IMR-90 (cell line): Measurements from ENCODE around the gene CYP27C1.
A peak's percentile ranks its signal among the peaks of the same experiment; 100 is the strongest.

Experiments
- BHLHE40 ChIP-seq: fragments of 150-350 bp; IDR thresholded peaks from 2 replicates; pipeline ENCODE4 v1.6.1; 2016; ENCODE audit warnings: mild to moderate bottlenecking, low read depth, low read length
- CEBPB ChIP-seq: IDR thresholded peaks from 2 replicates; pipeline ENCODE4 v1.6.1; 2012; ENCODE audit warnings: low read depth, low read length, improper control_type of control experiment
- CHD1 ChIP-seq: IDR thresholded peaks from 2 replicates; pipeline ENCODE4 v1.6.1; 2012; ENCODE audit warnings: low read depth, low read length, improper control_type of control experiment
- MAFK ChIP-seq: IDR thresholded peaks from 2 replicates; pipeline ENCODE4 v1.6.1; 2012; ENCODE audit warnings: low read depth, low read length, improper control_type of control experiment
- MAZ ChIP-seq: IDR thresholded peaks from 2 replicates; pipeline ENCODE4 v1.6.1; 2012; ENCODE audit warnings: low read depth, mild to moderate bottlenecking, low read length, improper control_type of control experiment, moderate library complexity, borderline replicate concordance
- MXI1 ChIP-seq: IDR thresholded peaks from 2 replicates; pipeline ENCODE4 v1.6.1; 2012; ENCODE audit warnings: low read depth, mild to moderate bottlenecking, low read length, moderate library complexity, borderline replicate concordance
- POLR2A ChIP-seq: IDR thresholded peaks from 2 replicates; pipeline ENCODE4 v1.6.1; 2012; ENCODE audit warnings: mild to moderate bottlenecking, low read depth, low read length
- RAD21 ChIP-seq: IDR thresholded peaks from 2 replicates; pipeline ENCODE4 v1.6.1; 2012; ENCODE audit warnings: low read length, improper control_type of control experiment
- RCOR1 ChIP-seq: IDR thresholded peaks from 2 replicates; pipeline ENCODE4 v1.6.1; 2012; ENCODE audit warnings: mild to moderate bottlenecking, low read length, improper control_type of control experiment; ENCODE audit not compliant: insufficient replicate concordance
- RFX5 ChIP-seq: IDR thresholded peaks from 2 replicates; pipeline ENCODE4 v1.8.0; 2012; ENCODE audit warnings: low read depth, mild to moderate bottlenecking, low read length, moderate library complexity
- SMC3 ChIP-seq: fragments of 150-350 bp; IDR thresholded peaks from 2 replicates; pipeline ENCODE4 v1.6.1; 2016; ENCODE audit warnings: low read depth, mild to moderate bottlenecking, antibody characterized with exemption, low read length, moderate library complexity
- TF ChIP-seq, protein P1 (sequence below): conservative IDR thresholded peaks from 2 replicates; pipeline ENCODE4 v1.5.1; 2012; ENCODE audit warnings: mild to moderate bottlenecking, low read depth, low read length, improper control_type of control experiment
- TF ChIP-seq, protein P2 (sequence below): fragments of 150-350 bp; IDR thresholded peaks from 2 replicates; pipeline ENCODE4 v1.6.1; 2016; ENCODE audit warnings: low read depth, mild to moderate bottlenecking, low read length, moderate library complexity, borderline replicate concordance
- TF ChIP-seq, protein P3 (sequence below): fragments of 150-350 bp; IDR thresholded peaks from 2 replicates; pipeline ENCODE4 v1.6.1; 2017; ENCODE audit warnings: mild to moderate bottlenecking, antibody characterized with exemption, low read length, low read depth

DNA sequence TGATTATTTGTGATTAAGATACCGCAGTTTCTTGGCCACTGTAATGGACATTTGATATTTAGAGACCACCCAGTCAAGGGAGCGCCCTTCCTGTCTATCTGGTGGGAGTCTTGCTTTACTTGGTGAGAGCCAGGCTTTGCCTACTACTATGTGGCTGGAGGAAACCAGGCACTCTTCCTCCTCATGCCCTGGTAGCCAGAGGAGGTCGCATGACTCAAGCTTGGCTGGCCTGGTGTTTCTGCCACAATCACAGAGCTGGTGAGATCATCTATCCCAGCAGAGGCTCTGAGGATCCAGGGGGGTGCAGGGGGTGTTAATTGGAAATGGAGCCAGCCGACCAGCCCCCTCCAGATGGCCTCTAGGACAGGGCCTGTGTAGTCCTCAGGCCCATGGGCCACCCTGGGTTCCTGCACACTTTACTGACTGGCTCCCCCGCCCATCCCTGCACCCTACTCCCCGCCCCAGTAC is 66.4 kb downstream of the CYP27C1 start:
- TF ChIP-seq CEBPB: 0 out of 2 replicates have a peak, but pooled peaks have one; percentile 5
- TF ChIP-seq, protein P1, sequence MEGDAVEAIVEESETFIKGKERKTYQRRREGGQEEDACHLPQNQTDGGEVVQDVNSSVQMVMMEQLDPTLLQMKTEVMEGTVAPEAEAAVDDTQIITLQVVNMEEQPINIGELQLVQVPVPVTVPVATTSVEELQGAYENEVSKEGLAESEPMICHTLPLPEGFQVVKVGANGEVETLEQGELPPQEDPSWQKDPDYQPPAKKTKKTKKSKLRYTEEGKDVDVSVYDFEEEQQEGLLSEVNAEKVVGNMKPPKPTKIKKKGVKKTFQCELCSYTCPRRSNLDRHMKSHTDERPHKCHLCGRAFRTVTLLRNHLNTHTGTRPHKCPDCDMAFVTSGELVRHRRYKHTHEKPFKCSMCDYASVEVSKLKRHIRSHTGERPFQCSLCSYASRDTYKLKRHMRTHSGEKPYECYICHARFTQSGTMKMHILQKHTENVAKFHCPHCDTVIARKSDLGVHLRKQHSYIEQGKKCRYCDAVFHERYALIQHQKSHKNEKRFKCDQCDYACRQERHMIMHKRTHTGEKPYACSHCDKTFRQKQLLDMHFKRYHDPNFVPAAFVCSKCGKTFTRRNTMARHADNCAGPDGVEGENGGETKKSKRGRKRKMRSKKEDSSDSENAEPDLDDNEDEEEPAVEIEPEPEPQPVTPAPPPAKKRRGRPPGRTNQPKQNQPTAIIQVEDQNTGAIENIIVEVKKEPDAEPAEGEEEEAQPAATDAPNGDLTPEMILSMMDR: no peak
- TF ChIP-seq POLR2A: no peak
- TF ChIP-seq MXI1: no peak
- no peak for TF ChIP-seq SMC3
- TF ChIP-seq, protein P2, sequence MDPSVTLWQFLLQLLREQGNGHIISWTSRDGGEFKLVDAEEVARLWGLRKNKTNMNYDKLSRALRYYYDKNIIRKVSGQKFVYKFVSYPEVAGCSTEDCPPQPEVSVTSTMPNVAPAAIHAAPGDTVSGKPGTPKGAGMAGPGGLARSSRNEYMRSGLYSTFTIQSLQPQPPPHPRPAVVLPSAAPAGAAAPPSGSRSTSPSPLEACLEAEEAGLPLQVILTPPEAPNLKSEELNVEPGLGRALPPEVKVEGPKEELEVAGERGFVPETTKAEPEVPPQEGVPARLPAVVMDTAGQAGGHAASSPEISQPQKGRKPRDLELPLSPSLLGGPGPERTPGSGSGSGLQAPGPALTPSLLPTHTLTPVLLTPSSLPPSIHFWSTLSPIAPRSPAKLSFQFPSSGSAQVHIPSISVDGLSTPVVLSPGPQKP: no peak
- no peak for TF ChIP-seq MAZ
- no peak for TF ChIP-seq RCOR1
- TF ChIP-seq, protein P3, sequence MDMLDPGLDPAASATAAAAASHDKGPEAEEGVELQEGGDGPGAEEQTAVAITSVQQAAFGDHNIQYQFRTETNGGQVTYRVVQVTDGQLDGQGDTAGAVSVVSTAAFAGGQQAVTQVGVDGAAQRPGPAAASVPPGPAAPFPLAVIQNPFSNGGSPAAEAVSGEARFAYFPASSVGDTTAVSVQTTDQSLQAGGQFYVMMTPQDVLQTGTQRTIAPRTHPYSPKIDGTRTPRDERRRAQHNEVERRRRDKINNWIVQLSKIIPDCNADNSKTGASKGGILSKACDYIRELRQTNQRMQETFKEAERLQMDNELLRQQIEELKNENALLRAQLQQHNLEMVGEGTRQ: peak; percentile 38; the same call in 1 of the 2 replicates
- TF ChIP-seq RAD21: peak; percentile 24; the same call in 1 of the 2 replicates
- TF ChIP-seq BHLHE40: peak; percentile 49; the same call in 1 of the 2 replicates
- TF ChIP-seq RFX5: no peak
- TF ChIP-seq MAFK: no peak
- TF ChIP-seq CHD1: no peak
